ENCODE measurements around the gene CNTLN. TPM values are rescaled to one million over a fixed set of nuclear protein-coding genes. Genes with fewer than 3 reads are reported as not detected.
A peak's percentile ranks its signal among the peaks of the same experiment; 100 is the strongest.
"Not testable (repeated sequence)": the region's sequence is repeated elsewhere in the genome, so short reads cannot be mapped to it uniquely, and the experiment has no call there.

Gene CNTLN
- total and polyA plus RNA-seq, 8 donors: 1.2 to 3.1 (median 2.2) TPM

- Histone ChIP-seq H3K9me3 (no peaks in the 10 kb centered on the region), H3K4me1 (no peaks in the 10 kb centered on the region), H3K27ac (no peak overlapping the region), H3K4me3 (no peak overlapping the region), H3K27me3 (no peaks in the 10 kb centered on the region), H3K36me3 (no peaks in the 10 kb centered on the region)
- intact Hi-C loops (cut with DNase I): no loop called here
- ATAC-seq (no peak), FAIRE-seq (no peak), DNase-seq (no peak)
- 96 to 99% methylated on average over 2 of the region's 2 CpGs for WGBS, 2 donors
- no peak for TF ChIP-seq CTCF (IDR thresholded peaks at IDR 0.05)
These were observed 303.0 kb downstream of the CNTLN start for GRCh38 chr9:17437813-17438212.

- FAIRE-seq; H3K36me3 ChIP-seq; H3K9me3 ChIP-seq; ATAC-seq; H3K4me1 ChIP-seq; DNase-seq; H3K27ac ChIP-seq; H3K4me3 ChIP-seq; intact Hi-C loops (cut with DNase I); H3K27me3 ChIP-seq: not testable (repeated sequence)
- 19 to 25% methylated on average over 3 of the region's 3 CpGs for WGBS, 2 donors
These were observed 310.3 kb downstream of the CNTLN start for GRCh38 chr9:17445126-17445525.

GRCh38 chr9:17453751-17454150 is 318.9 kb downstream of the CNTLN start:
- no peak for ATAC-seq
- no peaks in the 10 kb centered on the region for H3K4me1 ChIP-seq
- FAIRE-seq: no peak
- H3K27me3 ChIP-seq: no peaks in the 10 kb centered on the region
- H3K9me3 ChIP-seq: no peaks in the 10 kb centered on the region
- no peak for DNase-seq
- no peak overlapping the region for H3K4me3 ChIP-seq
- WGBS, 2 donors: 90 to 91% methylated on average over 5 of the region's 5 CpGs
- TF ChIP-seq CTCF (IDR thresholded peaks at IDR 0.05): no peak
- no peaks in the 10 kb centered on the region for H3K36me3 ChIP-seq
- intact Hi-C loops (cut with DNase I): loop anchor here in 1 of 3 donors (10.0 kb wide), 1 partner anchor 329 kb away; no protein-coding TSS in a partner anchor
- no peak overlapping the region for H3K27ac ChIP-seq

- H3K36me3 ChIP-seq: no peaks in the 10 kb centered on the region
- intact Hi-C loops (cut with DNase I): loop anchor here in 2 of 3 donors (10.0 kb wide), 2 partner anchors 338 to 348 kb away; no protein-coding TSS in a partner anchor
- no peaks in the 10 kb centered on the region for H3K27me3 ChIP-seq
- H3K27ac ChIP-seq: no peak overlapping the region
- ATAC-seq (peak in 3 of 4 donors; percentile 56 to 77 (median 61)), DNase-seq (peak in 1 of 6 donors; percentile 33), FAIRE-seq (peak; percentile 96)
- H3K4me3 ChIP-seq: no peak overlapping the region
- TF ChIP-seq CTCF (IDR thresholded peaks at IDR 0.05): peak; percentile 32 to 60 (median 46)
- WGBS, 2 donors: 41 to 42% methylated on average over 5 of the region's 5 CpGs
- no peaks in the 10 kb centered on the region for H3K9me3 ChIP-seq
- no peaks in the 10 kb centered on the region for H3K4me1 ChIP-seq
These were observed 328.1 kb downstream of the CNTLN start for GRCh38 chr9:17462869-17463464.

GRCh38 chr9:17470036-17470813 is 335.4 kb downstream of the CNTLN start:
- 85 to 92% methylated on average over 5 of the region's 5 CpGs for WGBS, 2 donors
- no peak for ATAC-seq
- DNase-seq: no peak
- H3K27ac ChIP-seq: no peak overlapping the region
- intact Hi-C loops (cut with DNase I): no loop called here
- no peaks in the 10 kb centered on the region for H3K36me3 ChIP-seq
- no peak for FAIRE-seq
- TF ChIP-seq CTCF (IDR thresholded peaks at IDR 0.05): no peak
- no peak overlapping the region for H3K4me3 ChIP-seq
- no peaks in the 10 kb centered on the region for H3K9me3 ChIP-seq
- H3K4me1 ChIP-seq: no peaks in the 10 kb centered on the region
- H3K27me3 ChIP-seq: no peaks in the 10 kb centered on the region
